Mesodermal cell (in vitro differentiated cells): ENCODE measurements around the gene MRFAP1. TPM values are rescaled to one million over a fixed set of nuclear protein-coding genes. Genes with fewer than 3 reads are reported as not detected.

Experiments used
- H3K27ac ChIP-seq: 2 replicates; pipeline ENCODE4 v1.7.0; 2013; ENCODE audit warnings: mild to moderate bottlenecking, low read depth, low read length, moderate library complexity; ENCODE audit not compliant: severe bottlenecking
- H3K36me3 ChIP-seq: 2 replicates; pipeline ENCODE4 v1.7.1; 2013; ENCODE audit warnings: mild to moderate bottlenecking, low read length, moderate library complexity; ENCODE audit not compliant: control insufficient read depth, insufficient read depth
- H3K4me1 ChIP-seq: one replicate; pipeline ENCODE4 v1.7.1; 2013; ENCODE audit warnings: mild to moderate bottlenecking, low read length; ENCODE audit not compliant: insufficient read depth, control insufficient read depth, poor library complexity, severe bottlenecking
- H3K4me3 ChIP-seq: 2 replicates; pipeline ENCODE4 v1.7.0; 2013; ENCODE audit warnings: low read length, control low read depth, mild to moderate bottlenecking; ENCODE audit not compliant: insufficient read depth, poor library complexity, severe bottlenecking; ENCODE audit errors: extremely low read depth
- H3K9me3 ChIP-seq: 2 replicates; pipeline ENCODE4 v1.7.1; 2013; ENCODE audit warnings: mild to moderate bottlenecking, low read length, moderate library complexity; ENCODE audit not compliant: control insufficient read depth
- WGBS, 2 experiments: methylation state at CpG; one replicate each; pipeline ENCODE4 v1.1.5; 2013; ENCODE audit warnings: missing lambda C conversion rate in 2 of 2; ENCODE audit not compliant: insufficient coverage in 2 of 2; 5-methylcytosine and 5-hydroxymethylcytosine counted together
- polyA plus RNA-seq, 2 experiments: library from polyadenylated mRNA; stranded (reverse); fragments of 50-300 nt; gene quantifications; one replicate each; pipeline ENCODE4 v1.2.3, GENCODE V29; 2013

MRFAP1 gene
- polyA plus RNA-seq (2013, experiment 1 of 2), result 238 TPM
- 238 TPM for polyA plus RNA-seq (2013, experiment 2 of 2)

- peaks cover 18% of the 10 kb centered on the region for H3K36me3 ChIP-seq
- H3K27ac ChIP-seq, result peak within 1 kb of the TSS; percentile 92
- no peaks in the 10 kb centered on the region for H3K4me1 ChIP-seq
- H3K4me3 ChIP-seq, result peak within 1 kb of the TSS; percentile 99
- no peaks in the 10 kb centered on the region for H3K9me3 ChIP-seq
- 0 to 1% methylated on average over 86 to 89 of the region's 90 CpGs for WGBS, 2 experiments
Measured at GRCh38 chr4:6640292-6641163, at the start of gene MRFAP1. Gene MRFAP1, plus strand, starts transcription at chr4:6640685. Its CDS starts 178 bp downstream, at chr4:6640863.

GRCh38 chr4:6591313-6591712 is 49.2 kb upstream of the MRFAP1 start:
- H3K4me3 ChIP-seq, result no peak overlapping the region
- H3K9me3 ChIP-seq, result no peaks in the 10 kb centered on the region
- no peaks in the 10 kb centered on the region for H3K36me3 ChIP-seq
- no peaks in the 10 kb centered on the region for H3K4me1 ChIP-seq
- WGBS, 2 experiments, result 82 to 87% methylated on average over 1 to 9 of the region's 9 CpGs
- no peak overlapping the region for H3K27ac ChIP-seq

- H3K36me3 ChIP-seq, result no peaks in the 10 kb centered on the region
- H3K27ac ChIP-seq, result no peak overlapping the region
- H3K9me3 ChIP-seq, result no peaks in the 10 kb centered on the region
- no peaks in the 10 kb centered on the region for H3K4me1 ChIP-seq
- H3K4me3 ChIP-seq, result no peak overlapping the region
- WGBS, 2 experiments, result 72 to 83% methylated on average over 9 of the region's 9 CpGs
Measured at GRCh38 chr4:6591781-6592180, 48.7 kb upstream of the MRFAP1 start.

- no peak overlapping the region for H3K27ac ChIP-seq
- no peak overlapping the region for H3K4me3 ChIP-seq
- no peaks in the 10 kb centered on the region for H3K36me3 ChIP-seq
- 93 to 94% methylated on average over 15 to 16 of the region's 16 CpGs for WGBS, 2 experiments
- no peaks in the 10 kb centered on the region for H3K4me1 ChIP-seq
- H3K9me3 ChIP-seq, result no peaks in the 10 kb centered on the region
Measured at GRCh38 chr4:6592804-6593563, 47.5 kb upstream of the MRFAP1 start.

- no peak overlapping the region for H3K27ac ChIP-seq
- WGBS, 2 experiments, result 92 to 95% methylated on average over 22 of the region's 22 CpGs
Measured at GRCh38 chr4:6594341-6594740, 46.1 kb upstream of the MRFAP1 start.

GRCh38 chr4:6594826-6595355 is 45.6 kb upstream of the MRFAP1 start:
- Histone ChIP-seq H3K9me3 (no peaks in the 10 kb centered on the region), H3K4me1 (no peaks in the 10 kb centered on the region), H3K4me3 (no peak overlapping the region), H3K27ac (no peak overlapping the region), H3K36me3 (no peaks in the 10 kb centered on the region)
- WGBS, 2 experiments, result 92 to 95% methylated on average over 5 to 7 of the region's 7 CpGs

More at GRCh38 chr4:6594341-6594740, 46.1 kb upstream of the MRFAP1 start:
- Histone ChIP-seq H3K4me3 (no peak overlapping the region), H3K36me3 (no peaks in the 10 kb centered on the region), H3K9me3 (no peaks in the 10 kb centered on the region), H3K4me1 (no peaks in the 10 kb centered on the region)

- WGBS, 2 experiments, result 81 to 89% methylated on average over 10 to 14 of the region's 16 CpGs
- H3K4me3 ChIP-seq, result no peak overlapping the region
- H3K27ac ChIP-seq, result no peak overlapping the region
- no peaks in the 10 kb centered on the region for H3K9me3 ChIP-seq
- no peaks in the 10 kb centered on the region for H3K36me3 ChIP-seq
- no peaks in the 10 kb centered on the region for H3K4me1 ChIP-seq
Measured at GRCh38 chr4:6595897-6596537, 44.5 kb upstream of the MRFAP1 start.

- 94 to 96% methylated on average over 13 to 14 of the region's 17 CpGs for WGBS, 2 experiments
- H3K36me3 ChIP-seq, result no peaks in the 10 kb centered on the region
- no peak overlapping the region for H3K27ac ChIP-seq
- no peaks in the 10 kb centered on the region for H3K4me1 ChIP-seq
- H3K4me3 ChIP-seq, result no peak overlapping the region
- no peaks in the 10 kb centered on the region for H3K9me3 ChIP-seq
Measured at GRCh38 chr4:6596948-6597347, 43.5 kb upstream of the MRFAP1 start.

- WGBS, 2 experiments, result 91 to 96% methylated on average over 8 to 10 of the region's 10 CpGs
Measured at GRCh38 chr4:6598127-6598526, 42.4 kb upstream of the MRFAP1 start.

GRCh38 chr4:6598641-6599040 is 41.8 kb upstream of the MRFAP1 start:
- no peaks in the 10 kb centered on the region for H3K36me3 ChIP-seq
- 88% methylated on average over 12 to 13 of the region's 13 CpGs for WGBS, 2 experiments
- H3K4me1 ChIP-seq, result no peaks in the 10 kb centered on the region
- no peak overlapping the region for H3K4me3 ChIP-seq
- H3K27ac ChIP-seq, result no peak overlapping the region
- H3K9me3 ChIP-seq, result no peaks in the 10 kb centered on the region

More at GRCh38 chr4:6598127-6598526, 42.4 kb upstream of the MRFAP1 start:
- Histone ChIP-seq H3K27ac (no peak overlapping the region), H3K4me3 (no peak overlapping the region), H3K36me3 (no peaks in the 10 kb centered on the region), H3K9me3 (no peaks in the 10 kb centered on the region), H3K4me1 (no peaks in the 10 kb centered on the region)
